Uterus (tissue), 2 donors: ENCODE data around the gene ARFGAP2.

Experiments used
- POLR2A ChIP-seq, 2 donors: fragments of 450-650 bp; IDR thresholded peaks; one replicate each; pipeline ENCODE4 v1.6.1; 2016; ENCODE audit warnings: antibody characterized with exemption in 2 of 2, mild to moderate bottlenecking in 1 of 2, moderate library complexity in 1 of 2
- TF ChIP-seq, protein P1 (sequence below), 4 experiments: fragments of 200-600 bp in 2 of 4; fragments of 450-650 bp in 2 of 4; sonication (generic) in 2 of 4; IDR thresholded peaks; one replicate each; pipeline ENCODE4 v1.5.1; 2016 to 2019; ENCODE audit warnings: antibody characterized with exemption in 4 of 4, mild to moderate bottlenecking in 2 of 4, moderate library complexity in 1 of 4

GRCh38 chr11:47136327-47136726 lies 40.4 kb downstream of the ARFGAP2 start:
- TF ChIP-seq, protein P1, sequence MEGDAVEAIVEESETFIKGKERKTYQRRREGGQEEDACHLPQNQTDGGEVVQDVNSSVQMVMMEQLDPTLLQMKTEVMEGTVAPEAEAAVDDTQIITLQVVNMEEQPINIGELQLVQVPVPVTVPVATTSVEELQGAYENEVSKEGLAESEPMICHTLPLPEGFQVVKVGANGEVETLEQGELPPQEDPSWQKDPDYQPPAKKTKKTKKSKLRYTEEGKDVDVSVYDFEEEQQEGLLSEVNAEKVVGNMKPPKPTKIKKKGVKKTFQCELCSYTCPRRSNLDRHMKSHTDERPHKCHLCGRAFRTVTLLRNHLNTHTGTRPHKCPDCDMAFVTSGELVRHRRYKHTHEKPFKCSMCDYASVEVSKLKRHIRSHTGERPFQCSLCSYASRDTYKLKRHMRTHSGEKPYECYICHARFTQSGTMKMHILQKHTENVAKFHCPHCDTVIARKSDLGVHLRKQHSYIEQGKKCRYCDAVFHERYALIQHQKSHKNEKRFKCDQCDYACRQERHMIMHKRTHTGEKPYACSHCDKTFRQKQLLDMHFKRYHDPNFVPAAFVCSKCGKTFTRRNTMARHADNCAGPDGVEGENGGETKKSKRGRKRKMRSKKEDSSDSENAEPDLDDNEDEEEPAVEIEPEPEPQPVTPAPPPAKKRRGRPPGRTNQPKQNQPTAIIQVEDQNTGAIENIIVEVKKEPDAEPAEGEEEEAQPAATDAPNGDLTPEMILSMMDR (IDR thresholded peaks at IDR 0.05), result no peak
- no peak for TF ChIP-seq POLR2A (IDR thresholded peaks at IDR 0.05)
